HG02798 (cell line): ENCODE results near the gene RTN4RL1.

Experiments
- ATAC-seq: cut with Tn5 transposase; IDR thresholded peaks from one replicate; pipeline ENCODE4 v1.9.1; 2021; ENCODE audit warnings: mild to moderate bottlenecking; ENCODE audit not compliant: unreplicated experiment, poor library complexity

RTN4RL1 gene

DNA sequence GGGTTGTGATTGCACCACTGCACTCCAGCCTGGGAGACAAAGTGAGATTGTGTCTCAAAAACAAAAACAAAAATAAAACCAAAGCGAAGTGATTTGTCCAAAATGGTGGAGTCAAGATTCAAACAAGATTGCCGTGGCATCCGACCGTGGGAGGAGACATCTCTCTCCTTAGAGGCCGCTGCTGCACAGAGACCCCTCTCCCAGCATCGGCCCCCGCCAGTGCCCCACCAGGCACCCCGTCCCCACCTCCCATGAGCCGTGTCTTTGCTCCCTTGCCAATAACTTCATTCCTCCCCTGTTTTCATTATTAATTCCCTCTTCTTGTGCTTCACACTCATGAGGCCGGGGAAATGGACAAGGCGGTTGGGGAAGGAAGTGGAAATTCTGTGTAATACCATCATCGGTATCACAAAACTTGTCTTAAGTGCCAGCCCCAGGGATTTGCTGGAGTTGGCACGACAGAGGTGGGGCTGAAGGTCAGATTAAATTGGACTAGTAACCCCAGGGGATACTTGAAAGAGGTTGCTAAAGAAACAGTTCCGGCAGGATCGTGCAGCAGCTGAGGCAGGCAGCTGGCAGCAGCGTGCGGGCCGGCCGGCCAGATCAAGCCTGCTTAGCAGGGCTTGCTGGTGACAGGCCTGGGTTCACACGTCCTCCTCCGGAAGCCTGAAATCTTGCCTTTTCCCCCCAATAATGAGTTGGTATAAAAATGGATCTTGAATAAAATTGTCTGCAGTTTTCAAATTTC lies 66.8 kb downstream of the RTN4RL1 start:
- ATAC-seq = no peak

DNA sequence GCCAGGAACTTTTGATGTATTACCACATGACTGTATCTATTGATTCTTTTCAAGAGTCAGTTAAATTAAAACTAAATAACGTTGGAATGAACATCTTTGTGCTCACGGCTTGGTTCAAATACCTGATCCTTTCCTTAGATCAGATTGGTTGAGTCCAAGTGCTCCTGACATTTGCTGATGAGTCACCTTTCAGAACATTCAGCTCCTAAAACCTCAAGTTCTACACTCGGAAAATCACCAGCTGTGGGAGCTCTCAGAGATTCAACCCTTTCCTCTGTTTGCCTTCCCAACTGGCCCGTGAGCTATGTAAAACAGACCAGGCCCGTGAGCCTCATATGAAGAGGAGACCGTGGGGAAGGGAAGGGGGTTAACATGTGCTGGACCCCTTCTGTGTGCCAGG lies 68.1 kb downstream of the RTN4RL1 start:
- no peak for ATAC-seq

DNA sequence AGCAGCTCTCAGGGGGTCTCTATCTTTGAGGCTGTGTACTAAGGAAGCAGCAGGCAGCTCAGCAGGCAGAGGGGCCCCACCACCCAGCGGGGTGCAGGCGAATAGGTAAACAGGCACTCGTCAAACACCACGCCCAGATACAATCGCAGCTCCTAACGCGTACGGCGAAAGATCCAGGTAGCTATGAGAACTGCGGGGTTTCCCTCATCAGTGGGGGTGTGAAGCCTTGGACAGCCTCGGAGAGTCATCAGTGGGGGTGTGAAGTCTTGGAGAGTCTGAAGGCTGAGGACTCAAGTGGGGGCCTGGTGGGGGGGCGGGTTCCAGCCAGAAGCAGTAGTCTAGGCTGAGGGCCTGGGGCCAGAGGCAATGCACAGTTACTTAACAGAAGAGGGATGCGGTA lies 69.0 kb downstream of the RTN4RL1 start:
- no peak for ATAC-seq

DNA sequence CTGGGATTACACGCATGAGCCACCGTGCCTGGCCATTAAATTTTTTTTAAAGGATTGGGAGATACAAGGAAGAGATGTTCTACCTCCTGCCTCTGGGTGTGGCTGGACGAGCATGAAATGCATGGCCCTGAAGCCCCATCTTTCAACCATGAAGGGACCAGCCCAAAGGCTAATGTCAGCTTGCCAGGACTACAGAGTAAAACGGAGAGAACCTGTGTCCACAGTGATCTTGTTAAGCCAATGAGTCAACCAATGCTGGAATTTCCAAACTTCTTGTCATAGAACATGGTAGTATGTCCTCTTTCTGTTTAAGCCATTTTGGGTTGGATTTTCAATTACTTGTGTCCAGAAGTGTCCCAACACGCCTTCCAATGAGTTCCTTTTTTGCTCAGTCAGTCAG lies 71.3 kb downstream of the RTN4RL1 start:
- no peak for ATAC-seq

DNA sequence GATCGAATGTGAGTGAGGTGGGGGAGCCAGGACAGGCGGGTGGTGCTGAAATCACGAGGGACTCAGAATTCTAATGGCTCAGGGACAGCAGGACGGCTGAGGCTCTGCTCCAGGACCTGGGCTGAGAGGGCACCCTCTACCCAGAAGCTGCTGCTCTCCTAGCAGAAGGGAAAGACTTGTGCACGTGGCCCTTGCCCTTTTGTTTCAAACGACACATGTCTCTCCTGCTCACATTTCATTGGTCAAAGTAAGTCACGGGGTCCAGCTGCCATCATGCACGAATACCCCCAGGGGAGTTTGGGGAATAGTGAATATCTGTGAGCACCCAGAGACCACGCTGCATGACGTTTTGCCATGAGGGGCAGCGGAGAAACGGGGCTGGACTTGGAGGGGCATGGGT lies 73.2 kb downstream of the RTN4RL1 start:
- no peak for ATAC-seq

DNA sequence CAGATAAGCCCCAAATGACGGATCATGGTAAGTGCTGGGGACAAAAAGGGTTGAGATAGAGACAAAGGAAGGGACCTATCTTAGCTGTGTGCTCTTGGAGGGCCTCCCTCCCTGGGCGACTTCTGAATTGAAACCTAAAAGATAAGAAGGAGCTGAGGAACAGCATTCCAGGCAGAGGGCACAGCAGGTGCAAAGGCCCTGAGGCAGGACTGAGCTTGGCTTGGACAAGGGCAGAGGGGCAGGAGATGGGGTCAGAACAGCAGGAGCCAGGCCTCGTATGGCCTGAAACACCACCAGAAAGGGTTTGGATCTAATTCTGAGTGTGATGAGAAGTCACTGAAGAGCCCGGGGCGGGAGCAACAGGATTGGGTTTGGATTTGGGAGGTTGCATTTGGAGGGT lies 75.4 kb downstream of the RTN4RL1 start:
- ATAC-seq = no peak

DNA sequence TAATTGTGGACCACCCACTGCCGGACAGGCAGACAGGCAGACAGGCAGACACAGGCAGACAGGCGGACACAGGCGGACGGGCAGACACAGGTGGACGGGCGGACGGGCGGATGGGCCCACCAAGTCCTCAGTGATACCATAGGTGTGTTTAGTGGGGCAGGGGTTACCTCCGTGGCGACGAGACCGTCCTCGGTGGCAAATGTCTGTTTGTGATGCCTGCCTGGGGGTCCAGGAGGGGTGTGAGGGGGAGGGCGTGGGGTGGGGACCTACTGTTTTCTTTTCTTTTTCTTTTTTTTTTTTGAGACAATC lies 76.7 kb downstream of the RTN4RL1 start:
- ATAC-seq = no peak

DNA sequence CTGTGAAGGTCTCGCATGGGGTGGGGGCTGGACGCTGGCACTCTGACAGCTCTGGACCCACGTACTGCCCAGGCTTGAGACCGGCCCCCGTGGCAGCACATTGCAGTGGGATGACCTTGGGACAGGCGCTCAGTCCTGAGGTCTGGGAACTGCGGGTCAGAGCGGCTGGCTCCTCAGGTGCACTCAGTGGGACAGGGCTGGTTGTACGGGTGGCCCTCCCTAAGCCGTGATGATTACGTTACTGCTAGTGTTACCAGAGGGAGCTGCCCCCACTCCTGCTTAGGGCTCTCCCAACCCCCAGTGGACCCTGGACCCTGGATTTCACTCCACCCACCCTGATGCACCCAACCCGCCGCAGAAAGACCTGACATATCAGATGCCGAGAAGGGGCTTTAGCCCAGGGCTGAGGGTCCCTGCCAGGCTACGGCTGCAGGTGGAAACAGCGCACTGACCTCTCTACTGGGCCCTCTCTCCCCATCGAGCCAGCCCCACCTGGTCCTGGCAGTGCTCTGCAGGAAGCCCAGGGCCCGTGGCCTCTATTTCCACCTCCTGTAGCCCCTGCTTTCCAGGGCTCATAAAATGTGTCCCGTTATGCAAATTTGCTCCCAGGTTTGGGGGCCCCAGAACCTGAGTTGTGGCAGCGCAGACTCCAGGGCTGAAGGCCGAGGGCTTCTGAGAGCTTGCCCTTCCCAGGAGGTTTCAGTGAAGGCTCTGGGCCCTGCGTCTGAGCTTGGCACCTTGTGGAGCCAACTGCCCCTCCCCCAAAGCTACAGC lies 77.2 kb downstream of the RTN4RL1 start:
- no peak for ATAC-seq

DNA sequence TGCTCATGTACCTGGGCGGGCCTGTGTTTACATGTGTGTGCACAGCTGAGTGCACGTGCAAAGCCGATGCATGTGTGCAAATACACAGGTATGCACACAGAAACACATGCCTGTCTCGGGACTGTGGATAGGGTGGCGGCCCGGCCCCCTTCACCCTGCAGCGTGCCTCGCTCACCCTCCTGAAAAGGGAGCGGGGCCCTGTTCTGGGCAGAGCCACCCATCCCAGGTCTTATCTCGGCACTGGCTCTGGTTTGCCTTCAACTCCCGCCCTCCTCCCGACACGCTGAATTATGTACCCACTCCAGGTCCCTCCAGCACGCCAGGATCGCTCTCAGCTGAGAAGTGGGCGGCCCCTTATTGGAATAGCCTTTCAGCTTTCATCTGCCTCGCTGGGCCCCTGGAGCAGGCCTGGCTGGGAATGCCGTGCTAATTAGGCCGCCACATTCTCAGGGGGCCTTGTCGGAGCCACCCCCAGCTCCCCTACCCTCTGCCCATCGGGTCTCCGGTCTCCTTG lies 77.8 kb downstream of the RTN4RL1 start:
- no peak for ATAC-seq

DNA sequence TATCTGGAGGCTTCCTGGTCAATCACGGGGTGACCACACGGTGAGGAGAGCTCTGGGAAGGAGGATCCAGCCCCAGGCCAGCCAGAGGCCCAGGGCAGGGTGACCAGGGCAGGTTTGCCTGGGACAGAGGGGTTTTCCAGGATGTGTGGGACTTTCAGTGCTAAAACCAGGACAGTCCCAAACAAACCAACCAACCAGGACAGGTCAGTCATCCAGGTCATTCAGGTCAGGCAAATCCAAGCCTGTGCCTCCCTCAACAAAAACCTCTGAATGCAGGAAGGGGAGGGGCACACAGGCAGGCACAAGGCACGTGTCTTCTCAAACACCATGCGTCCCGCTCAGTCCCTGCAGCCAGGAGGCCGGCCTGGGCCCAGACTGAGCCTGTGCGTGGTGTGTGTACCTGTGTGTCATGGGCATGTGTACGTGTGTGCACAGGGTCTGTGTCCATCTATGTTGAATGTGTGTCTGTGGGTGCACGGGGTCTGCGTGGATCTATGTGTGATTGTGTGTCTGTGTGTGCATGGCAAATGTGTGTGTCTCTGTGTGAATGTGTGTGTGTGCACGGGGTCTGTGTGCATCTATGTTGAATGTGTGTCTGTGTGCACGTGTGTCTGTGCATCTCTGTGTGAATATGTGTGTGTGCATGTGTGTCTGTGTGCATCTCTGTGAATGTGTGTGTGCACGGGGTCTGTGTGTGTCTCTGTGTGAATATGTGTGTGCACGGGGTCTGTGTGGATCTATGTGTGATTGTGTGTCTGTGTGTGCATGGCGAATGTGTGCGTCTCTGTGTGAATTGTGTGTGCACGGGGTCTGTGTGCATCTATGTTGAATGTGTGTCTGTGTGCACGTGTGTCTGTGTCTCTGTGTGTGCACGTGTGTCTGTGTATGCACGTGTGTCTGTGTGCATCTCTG lies 78.9 kb downstream of the RTN4RL1 start:
- no peak for ATAC-seq

DNA sequence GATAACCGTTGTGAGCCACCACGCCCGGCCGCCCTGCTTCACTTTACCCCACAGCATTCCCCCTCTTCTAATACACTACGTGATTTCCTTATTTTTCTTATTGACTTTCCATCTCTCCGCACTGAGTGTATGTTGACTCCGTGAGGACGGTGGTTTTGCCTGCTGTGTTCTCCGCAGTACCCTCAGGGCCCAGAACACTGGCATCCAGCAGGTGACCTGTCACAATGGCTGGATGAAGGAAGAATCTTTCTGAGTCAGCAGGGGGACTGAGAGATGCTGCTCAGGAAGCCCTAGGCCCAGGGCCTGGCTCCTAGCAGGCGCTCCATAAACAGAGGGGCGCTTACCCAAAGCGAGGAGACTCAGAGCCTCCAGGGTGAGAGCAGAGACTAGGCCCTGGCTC lies 79.5 kb downstream of the RTN4RL1 start:
- no peak for ATAC-seq

DNA sequence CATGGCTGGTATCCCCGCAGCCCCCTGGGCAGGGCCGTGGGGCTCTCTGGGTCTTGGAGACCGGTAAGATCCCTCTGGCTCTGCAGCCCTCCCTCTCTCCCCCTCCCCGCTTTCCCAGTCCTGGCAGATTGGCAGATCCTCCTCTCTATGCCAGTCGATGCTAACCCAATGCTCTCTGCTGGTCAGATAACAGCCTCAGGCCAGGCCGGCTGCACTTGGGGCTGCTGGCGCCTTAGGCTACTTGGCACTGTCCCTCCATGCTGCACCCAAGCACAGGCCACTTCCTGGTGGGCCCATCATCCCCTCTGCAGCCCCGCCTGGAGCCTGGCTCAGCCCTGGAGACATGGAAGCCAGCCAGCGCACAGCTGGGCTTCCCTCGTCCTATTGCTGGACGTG lies 81.7 kb downstream of the RTN4RL1 start:
- ATAC-seq = no peak

DNA sequence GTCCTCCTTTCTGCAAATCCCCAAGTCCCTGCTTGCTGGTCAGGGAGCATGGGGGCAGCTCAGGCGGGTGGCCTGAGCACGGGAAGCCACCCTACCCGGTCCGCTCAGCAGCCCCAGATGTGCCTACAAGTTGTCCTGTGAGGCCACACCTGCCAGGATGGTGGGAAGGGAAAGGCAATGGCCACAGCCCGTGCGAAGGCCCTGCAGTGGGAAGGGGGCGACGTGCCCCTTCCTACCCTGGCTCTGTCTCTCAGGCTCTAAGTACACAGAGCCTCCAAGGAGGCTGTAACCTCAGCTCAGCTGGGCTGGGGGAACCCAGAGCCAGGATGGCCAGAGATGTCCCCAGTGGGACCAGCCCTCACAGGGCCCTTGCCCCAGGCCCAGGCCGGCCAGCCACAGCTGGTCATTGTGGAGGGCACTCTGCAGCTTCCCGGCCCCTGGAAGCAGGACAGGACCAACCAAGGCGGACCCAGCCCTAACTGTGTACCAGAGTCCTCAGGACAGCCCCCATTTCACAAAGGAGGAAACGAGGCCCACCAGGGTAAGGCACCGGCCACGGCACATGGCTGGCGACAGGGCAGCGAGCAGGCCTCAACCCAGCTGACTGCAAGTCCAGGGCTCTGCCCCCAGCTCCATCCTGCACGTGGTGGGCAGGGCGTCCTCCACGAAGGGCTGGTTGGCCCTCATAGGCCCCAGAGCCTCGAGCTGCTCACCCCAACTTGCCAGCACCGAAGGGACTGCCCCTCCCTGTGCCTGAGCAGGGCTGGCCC lies 82.3 kb downstream of the RTN4RL1 start:
- ATAC-seq = no peak

DNA sequence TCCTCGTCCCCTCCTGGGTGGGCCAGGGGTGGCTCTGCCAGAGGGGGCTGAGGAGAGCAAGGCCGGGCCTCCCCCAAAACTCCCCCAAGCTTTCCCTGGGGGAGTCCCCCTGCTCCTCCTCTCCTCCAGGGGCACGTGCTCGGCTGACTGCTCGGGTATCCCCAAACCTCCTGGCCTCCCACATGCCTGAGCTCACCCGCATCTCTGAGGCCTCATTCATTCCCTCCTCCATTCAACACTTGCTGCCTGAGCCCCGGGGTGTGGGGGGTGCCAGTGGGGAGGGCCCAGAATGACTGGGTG lies 83.1 kb downstream of the RTN4RL1 start:
- ATAC-seq = no peak

DNA sequence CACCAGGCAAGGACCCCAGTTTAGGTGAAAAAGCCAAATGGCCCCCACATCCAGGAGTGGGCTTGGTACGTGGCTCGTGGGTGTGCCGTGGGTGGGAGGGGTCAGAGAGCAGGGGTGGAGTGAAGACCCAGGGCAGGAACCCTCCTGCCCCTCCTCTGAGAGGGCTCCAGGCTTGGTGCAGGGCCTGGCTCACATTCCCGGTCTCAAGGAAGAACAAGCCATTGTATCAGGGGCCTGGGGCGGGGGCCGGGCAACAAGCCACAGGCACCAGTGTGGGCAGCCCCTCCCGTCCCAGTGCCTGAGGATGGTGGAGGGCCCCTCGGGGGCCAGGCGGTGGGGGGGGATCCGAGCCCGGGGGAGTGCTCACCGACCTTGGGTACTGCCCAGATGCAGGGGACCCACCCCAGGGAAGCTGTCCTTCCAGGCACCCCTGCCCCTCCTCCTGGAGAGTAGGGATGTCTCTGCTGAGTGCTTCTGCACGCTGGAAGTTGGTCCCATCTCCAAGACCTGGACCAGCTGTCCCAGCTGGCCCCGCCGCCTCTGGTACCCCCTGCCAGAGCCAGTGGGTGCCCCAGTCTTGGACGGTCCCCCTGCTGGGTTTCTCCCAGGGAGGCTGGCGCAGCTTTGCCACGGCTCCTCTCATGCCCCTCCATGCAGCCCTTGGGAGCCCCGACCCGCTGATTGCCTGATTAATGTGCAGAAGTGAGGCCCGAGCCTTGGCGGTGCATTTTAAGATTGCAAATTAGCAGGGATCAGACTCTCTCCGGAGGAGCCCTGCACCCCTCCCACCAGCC lies 83.7 kb downstream of the RTN4RL1 start:
- no peak for ATAC-seq

DNA sequence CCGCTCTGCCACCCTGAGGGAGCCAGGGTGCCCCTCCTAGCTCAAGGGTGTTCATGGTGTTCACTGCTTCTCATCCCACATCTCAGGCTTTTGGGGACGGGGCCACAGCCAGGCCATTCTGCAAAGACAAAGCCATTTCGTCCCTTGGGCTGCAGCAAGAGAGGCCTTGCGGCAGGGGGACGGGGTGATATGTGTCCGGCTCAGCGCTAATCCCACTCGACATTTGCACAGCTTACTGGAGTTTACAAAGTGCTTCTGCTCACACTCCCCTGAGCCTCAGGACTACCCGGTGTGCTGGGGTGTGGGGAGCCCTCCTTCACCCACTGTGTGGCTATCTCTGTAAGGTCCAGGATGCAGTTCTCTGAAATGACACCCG lies 84.3 kb downstream of the RTN4RL1 start:
- no peak for ATAC-seq

DNA sequence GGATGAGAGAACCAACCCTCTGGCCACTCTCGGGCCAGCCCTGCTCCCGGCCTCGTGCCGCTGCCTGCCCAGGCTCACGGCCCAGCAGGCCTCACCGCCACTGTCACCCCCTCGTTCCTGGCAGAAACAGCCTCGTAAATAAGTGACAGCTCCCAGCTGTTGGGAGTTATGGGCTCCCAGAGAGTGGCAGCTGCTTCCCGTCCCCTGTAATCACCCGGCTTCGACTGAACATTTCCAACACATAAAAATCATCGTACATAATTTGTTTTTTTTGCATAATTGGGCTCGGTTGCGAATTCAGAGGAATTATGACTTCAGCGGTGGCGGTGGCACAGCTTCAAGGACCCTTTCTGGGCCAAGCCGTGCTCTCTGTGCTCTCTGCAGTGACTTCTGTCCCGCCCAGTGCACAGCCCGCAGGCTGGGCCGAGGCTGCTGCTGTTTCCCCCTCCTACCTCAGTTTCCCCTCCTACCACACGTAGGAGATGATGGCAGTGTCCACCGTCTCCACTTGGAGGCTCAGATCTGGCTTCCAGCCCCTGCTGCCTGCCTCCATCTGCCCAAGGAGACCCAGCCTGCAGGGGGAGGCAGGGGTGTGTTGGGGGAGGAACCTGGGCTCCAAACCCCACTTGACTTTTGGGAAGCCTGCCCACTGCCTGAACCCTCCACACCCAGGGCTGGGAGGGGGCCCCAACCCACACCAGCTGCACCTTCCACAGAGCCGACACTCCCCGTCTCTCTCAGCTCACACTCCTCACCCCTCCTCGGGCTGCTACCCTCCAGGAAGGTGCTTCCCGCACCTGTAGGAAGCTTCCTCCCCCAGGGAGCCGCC lies 84.9 kb downstream of the RTN4RL1 start:
- ATAC-seq = no peak

DNA sequence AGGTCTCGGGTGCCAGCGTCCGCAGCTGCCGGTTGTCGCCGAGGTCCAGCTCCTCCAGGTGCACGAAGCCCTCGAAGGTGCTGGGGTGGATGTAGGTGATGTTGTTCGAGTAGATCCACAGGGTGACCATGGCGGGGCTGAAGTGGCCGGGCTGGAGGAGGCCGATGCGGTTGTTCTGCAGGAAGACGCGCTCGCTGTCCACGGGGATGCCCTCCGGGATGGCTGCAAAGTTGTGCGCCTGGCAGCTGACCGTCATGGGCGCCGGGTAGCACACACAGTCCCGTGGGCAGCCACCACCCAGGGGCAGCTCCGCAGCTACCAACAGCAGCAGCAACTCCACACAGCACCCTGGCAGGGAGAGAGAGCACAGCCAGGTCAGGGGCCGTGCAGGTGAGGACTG lies 87.7 kb downstream of the RTN4RL1 start:
- no peak for ATAC-seq

DNA sequence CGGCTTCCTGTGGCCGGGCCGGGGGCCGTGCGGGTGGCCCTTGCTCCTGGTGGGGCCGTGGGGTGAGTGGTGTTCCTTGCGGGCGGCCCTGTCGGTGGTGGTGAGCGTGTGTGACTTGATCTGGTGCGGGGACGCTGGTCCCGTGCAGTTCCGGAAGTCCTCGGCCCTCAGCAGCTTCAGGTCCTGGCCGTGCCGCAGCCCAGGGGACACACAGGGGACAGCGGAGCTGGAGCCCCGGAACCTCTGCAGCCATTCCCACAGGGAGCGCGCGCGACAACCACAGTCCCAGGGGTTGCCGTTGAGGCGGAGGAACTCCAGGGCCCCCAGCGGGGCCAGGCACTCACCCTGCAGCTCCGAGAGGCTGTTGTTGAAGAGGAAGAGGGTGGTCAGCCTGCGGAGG lies 88.4 kb downstream of the RTN4RL1 start:
- ATAC-seq = no peak
